Skeletal muscle satellite cell (primary cell): ENCODE results near the gene CCDC27.

Experiments
- H3K27me3 ChIP-seq: 2 replicates; pipeline ENCODE4 v1.7.0; 2013; ENCODE audit warnings: low read length; ENCODE audit not compliant: control insufficient read depth, insufficient read depth
- H3K36me3 ChIP-seq: 2 replicates; pipeline ENCODE4 v1.7.0; 2013; ENCODE audit warnings: mild to moderate bottlenecking, control low read depth, low read length; ENCODE audit not compliant: insufficient read depth
- H3K4me1 ChIP-seq: 2 replicates; pipeline ENCODE4 v1.7.0; 2013; ENCODE audit warnings: low read length; ENCODE audit not compliant: control insufficient read depth, insufficient read depth
- H3K4me2 ChIP-seq: 2 replicates; pipeline ENCODE4 v1.7.0; 2013; ENCODE audit warnings: mild to moderate bottlenecking, low read length
- H3K4me3 ChIP-seq: 2 replicates; pipeline ENCODE4 v1.7.0; 2013; ENCODE audit warnings: low read length
- H3K9ac ChIP-seq: 2 replicates; pipeline ENCODE4 v1.7.0; 2013; ENCODE audit warnings: mild to moderate bottlenecking, low read depth, low read length, moderate library complexity
- H3K9me3 ChIP-seq: replicated peaks from 2 replicates; pipeline ENCODE4 v1.7.0; 2013; ENCODE audit warnings: mild to moderate bottlenecking, control low read depth, low read length

CCDC27 gene

DNA sequence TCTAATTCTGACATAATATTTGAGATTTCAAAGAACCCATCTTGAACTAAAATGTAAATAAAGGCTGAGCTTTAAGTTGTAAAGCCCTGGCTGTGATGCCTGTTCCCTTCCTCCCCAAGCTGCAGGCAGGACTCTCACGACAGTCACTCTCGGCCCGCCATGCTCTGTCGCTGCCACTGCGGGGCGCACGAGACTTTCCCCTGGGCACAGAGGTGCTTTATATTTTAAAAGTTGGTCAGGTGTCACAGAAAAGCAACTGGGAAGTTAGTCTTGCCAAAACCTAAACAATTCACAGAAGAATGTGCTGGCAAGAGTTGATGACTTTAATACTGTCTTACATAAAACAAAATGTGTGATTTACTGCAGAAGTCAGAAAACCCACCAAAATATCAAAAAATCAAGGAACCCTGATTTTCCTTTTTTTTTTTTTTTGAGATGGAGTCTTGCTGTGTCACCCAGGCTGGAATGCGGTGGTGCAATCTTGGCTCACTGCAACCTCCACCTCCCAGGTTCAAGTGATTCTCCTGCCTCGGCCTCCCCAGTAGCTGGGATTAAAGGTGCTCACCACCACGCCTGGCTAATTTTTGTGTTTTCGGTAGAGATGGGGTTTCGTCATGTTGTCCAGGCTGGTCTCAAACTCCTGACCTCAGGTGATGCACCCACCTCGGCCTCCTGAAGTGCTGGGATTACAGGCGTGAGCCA lies 33.4 kb downstream of the CCDC27 start:
- Histone ChIP-seq H3K9ac (no peak overlapping the region), H3K36me3 (peaks cover 51% of the 10 kb centered on the region), H3K9me3 (no peaks in the 10 kb centered on the region), H3K4me2 (no peak overlapping the region), H3K4me3 (no peak overlapping the region), H3K4me1 (no peaks in the 10 kb centered on the region), H3K27me3 (no peaks in the 10 kb centered on the region)

DNA sequence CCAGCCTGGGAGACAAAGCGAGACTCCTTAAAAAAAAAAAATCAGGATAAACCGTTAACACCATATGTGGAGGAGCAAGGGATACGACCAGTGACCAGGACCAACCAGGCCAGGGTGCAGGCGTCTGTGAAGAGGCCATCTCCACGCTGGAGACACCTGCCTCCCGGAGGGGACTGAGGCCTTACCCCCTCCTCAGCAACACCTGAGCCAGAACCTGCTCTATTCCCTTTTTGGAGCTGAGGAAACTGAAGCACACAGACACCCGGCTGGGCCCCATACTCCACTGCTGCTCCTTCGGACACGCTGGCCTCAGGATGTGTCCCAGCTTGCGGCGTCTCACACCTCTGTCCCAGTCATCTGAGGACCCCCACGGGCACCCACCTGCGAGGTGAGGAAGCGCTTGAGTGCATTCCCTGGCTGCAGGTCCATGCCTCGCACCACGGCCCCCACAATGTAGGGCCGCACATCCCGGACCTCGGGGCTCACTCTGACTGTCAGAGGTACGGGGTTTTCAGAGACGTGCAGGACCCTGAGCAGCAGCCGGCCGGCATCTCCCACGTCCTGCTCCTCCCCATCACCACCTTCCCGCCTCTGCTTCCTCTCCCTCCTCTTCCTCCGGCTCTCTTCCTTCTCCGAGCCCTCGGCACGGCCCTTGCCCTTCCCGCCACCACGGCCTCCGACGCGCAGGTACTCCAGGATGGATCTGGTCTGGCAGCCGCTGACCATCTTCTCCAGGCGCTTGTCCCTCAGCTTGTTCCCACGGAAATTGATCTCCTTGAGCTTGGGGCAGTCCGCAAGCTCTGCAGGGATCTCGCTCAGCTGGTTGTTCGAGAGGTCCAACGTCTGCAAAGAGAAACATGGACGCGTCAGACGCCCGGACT lies 34.5 kb downstream of the CCDC27 start:
- Histone ChIP-seq H3K9ac (no peak overlapping the region), H3K27me3 (no peaks in the 10 kb centered on the region), H3K4me1 (no peaks in the 10 kb centered on the region), H3K36me3 (peaks cover 42% of the 10 kb centered on the region), H3K9me3 (no peaks in the 10 kb centered on the region), H3K4me3 (no peak overlapping the region), H3K4me2 (no peak overlapping the region)

DNA sequence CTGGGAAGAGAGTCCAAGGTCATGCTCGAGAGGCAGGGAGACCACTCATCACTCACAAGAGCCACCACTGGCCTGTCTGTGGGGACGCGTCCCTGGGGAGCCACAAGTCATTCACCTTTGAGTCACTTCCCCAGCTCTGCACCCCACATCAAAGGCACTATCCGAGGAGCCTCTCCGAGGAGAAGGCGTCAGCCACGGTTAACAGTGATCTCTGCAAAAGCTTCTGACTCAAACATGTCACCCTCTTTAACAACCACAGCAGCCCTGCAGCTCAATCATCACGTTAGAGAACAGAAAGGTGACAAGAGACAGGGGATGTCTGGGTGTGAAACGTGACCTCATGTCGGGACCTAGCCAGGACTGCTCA lies 35.1 kb downstream of the CCDC27 start:
- H3K9ac ChIP-seq, result no peak overlapping the region
- peaks cover 41% of the 10 kb centered on the region for H3K36me3 ChIP-seq
- no peaks in the 10 kb centered on the region for H3K4me1 ChIP-seq
- no peaks in the 10 kb centered on the region for H3K27me3 ChIP-seq
- no peak overlapping the region for H3K4me3 ChIP-seq
- no peak overlapping the region for H3K4me2 ChIP-seq
- no peaks in the 10 kb centered on the region for H3K9me3 ChIP-seq

DNA sequence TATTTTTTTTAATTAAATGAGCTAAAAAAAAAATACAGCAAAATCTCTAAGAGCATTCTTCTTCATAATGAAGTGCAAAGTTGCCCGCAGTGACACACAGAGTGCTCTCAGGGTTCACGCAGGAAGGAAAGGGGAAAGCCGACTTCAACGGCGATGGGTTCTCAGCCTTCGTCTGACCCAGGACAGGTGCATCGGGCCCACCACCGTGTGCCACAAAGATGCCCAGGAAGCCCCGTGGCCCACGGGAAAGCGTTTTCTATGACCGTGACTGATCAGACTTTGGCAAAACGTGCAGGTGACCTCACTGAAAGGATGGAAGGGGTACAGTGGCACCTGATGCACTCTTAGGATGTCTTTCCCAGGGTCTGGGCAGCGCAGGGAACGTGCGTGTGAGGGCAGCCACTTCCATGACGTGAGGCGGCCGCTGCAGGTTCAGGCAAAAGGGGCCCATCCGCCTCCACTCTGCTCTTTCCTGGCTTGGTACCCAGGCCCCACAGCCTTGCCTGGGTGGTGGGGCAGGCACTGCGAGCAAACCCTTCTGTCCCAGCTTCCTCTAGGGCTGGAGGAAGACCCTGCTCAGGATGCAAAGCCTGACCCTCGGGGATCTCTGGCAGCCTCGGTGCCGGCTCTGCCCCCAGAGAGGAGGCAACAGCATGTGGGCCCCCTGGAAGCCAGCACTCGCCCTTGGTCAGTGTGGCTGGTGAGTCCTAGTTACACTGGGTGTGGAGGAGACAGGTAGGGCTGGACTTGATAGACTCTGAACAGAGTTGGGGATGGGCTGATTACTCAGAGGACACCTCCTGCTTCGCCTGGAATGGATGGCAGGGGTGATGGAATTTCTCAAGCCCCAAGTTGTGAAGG lies 35.7 kb downstream of the CCDC27 start:
- H3K27me3 ChIP-seq, result no peaks in the 10 kb centered on the region
- no peaks in the 10 kb centered on the region for H3K9me3 ChIP-seq
- peaks cover 35% of the 10 kb centered on the region for H3K36me3 ChIP-seq
- H3K4me1 ChIP-seq, result no peaks in the 10 kb centered on the region
- H3K4me2 ChIP-seq, result no peak overlapping the region
- no peak overlapping the region for H3K4me3 ChIP-seq
- H3K9ac ChIP-seq, result no peak overlapping the region

DNA sequence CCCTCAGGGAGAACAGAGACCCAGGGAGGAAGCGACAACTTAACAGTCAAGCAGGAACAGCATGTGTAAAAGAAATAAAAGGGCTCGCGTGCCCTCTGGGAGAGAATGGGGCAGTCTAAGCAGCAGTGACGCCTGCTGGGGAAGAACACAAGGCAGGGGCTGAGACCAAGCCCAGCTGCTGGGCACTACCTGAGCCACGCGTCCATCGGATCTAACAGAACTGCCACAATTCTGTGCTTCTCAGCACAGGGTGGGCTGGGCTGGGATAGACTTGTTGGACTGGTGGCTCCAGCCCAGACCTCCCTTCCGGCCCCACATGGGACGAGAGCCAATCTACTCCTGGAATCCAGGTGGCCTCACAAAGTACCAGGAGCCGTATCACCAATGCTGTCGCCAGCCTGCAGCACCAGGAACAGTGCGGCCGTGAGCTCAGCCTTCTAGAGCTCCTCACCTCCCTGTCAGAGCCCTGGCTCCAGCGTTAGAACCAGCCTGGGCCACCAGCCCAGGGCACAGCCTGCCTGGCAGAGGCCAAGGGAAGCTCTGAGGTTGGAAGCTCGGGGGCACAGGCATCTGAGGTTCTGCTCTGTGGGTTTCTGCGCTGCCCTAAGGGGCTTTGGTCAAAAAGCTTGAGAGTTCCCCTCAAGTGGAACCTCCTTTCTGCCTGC lies 36.6 kb downstream of the CCDC27 start:
- Histone ChIP-seq H3K4me2 (no peak overlapping the region), H3K36me3 (peaks cover 29% of the 10 kb centered on the region), H3K27me3 (no peaks in the 10 kb centered on the region), H3K9ac (no peak overlapping the region), H3K4me1 (peaks cover 6% of the 10 kb centered on the region), H3K9me3 (no peaks in the 10 kb centered on the region), H3K4me3 (no peak overlapping the region)

DNA sequence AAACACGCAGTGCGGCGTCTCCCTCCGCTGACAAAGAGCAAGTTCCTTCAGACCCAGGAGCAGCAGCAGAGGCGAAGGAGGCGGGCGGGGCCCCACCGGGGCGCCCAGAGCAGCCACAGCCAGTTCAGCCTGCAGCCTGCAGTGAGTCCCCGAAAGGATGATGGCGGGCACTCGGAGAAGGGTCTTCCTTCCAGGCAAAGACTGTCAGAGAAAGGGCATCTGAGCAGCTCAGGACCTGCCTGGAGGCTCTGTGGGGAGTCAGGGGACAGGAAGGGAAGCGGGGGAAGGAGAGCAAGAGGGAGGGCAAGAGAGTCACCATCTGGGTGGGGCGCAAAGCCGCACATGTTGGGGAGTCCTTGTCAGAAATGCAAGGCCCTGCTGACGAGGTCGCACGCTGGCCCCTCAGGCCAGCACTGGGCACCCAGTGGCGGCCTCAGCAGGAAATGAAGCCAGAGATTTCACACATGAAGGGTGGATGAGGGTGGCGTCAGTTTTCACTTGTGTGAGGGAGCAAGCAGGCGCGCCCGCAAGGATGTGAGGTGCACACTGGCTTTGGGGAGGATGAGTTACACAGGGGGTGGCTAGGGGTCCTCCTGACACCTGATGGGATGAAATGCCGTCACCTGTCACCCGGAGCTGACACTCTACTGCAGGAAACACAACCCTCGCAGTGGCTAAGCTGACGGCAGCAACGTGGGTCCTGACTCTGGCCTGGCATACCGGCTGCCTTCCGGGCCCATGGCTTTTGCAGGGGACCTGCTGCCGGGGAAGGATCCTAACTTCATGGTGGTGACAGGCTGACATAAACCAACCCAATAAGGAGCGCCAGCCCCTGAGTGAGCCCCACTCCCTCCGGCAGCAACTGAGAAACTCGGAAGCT lies 37.4 kb downstream of the CCDC27 start:
- H3K4me1 ChIP-seq, result peaks cover 6% of the 10 kb centered on the region
- no peaks in the 10 kb centered on the region for H3K9me3 ChIP-seq
- no peaks in the 10 kb centered on the region for H3K27me3 ChIP-seq
- H3K9ac ChIP-seq, result no peak overlapping the region
- H3K4me2 ChIP-seq, result no peak overlapping the region
- peaks cover 23% of the 10 kb centered on the region for H3K36me3 ChIP-seq
- H3K4me3 ChIP-seq, result no peak overlapping the region

DNA sequence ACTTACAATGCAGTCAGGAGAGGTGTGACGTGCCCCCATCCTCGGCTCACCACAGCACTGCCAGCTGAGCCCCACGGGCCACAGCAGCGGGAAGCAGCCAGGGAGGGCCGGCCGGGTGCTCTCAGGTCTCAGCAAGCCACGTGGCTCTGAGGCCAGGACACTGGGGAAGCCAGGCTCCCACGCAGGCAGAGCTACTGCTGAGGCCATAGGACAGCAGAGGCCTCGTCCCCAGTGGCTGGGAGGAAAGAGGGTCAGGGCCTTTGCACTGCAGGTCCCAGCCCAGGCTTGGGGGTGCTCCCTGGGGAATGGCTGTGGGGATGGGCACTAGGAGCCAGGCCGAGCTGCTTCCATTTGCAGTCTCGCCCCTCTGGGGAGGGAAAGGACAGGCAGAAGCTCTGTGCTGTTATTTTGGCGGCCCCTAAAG lies 38.3 kb downstream of the CCDC27 start:
- Histone ChIP-seq H3K27me3 (no peaks in the 10 kb centered on the region), H3K36me3 (peaks cover 15% of the 10 kb centered on the region), H3K4me2 (no peak overlapping the region), H3K9me3 (no peaks in the 10 kb centered on the region), H3K4me3 (no peak overlapping the region), H3K4me1 (peaks cover 13% of the 10 kb centered on the region), H3K9ac (no peak overlapping the region)

DNA sequence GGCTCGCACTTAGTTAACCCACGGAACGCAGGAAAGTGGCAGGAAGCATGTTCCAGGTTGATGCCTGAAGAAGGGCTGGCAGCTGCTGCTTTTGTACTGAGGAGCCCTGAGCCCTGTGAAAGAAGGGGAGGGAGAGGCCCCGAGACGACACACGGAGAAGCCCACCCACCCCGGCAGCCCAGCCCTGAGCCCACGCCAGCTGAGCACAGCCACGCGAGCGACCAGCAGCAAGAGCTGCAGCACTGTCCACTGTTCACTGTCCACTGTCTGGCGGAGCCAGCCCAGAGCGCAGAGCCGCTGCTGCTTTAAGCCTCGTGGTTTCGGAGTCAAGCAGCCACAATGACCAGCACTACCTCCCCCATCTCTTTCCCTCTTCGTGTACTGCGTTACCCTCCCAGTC lies 38.7 kb downstream of the CCDC27 start:
- H3K4me2 ChIP-seq, result no peak overlapping the region
- H3K9ac ChIP-seq, result no peak overlapping the region
- peaks cover 13% of the 10 kb centered on the region for H3K36me3 ChIP-seq
- H3K9me3 ChIP-seq, result no peaks in the 10 kb centered on the region
- peaks cover 13% of the 10 kb centered on the region for H3K4me1 ChIP-seq
- H3K27me3 ChIP-seq, result no peaks in the 10 kb centered on the region
- H3K4me3 ChIP-seq, result no peak overlapping the region

DNA sequence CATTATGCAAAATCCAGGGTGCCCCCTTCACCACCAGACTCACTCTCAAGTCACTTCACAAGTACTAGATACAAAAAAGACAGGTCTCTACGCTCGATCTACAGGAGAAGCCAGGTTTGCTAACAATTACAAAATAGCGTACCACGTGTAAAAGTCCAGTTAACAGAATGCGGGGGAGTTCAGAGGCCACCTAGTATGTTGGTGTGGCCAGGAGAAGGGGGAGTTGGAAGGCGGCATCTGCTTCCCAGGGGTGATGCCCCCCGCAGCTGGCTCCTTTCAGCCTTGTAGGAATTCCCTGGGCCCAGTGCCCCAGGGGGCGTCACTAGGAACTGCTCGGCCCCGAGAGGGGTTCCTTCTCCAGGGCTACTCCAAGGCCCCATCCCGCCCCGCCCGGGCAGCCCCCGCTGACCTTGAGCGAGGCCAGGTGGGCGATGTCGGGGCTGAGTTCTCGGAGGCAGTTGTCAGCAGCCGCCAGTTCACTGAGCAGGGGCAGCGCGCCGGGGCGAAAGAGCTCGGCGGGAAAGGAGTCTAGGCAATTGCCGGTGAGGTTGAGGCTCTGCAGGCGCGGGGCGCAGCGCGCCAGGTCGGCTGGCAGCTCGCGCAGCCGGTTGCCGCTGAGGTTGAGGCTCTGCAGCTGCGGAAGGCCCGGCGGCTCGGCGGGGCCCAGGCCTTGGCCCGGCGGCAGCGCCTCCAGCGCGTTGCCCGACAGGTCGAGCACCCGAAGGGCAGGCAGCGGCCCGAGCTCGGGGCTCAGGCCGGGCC lies 43.4 kb downstream of the CCDC27 start:
- no peaks in the 10 kb centered on the region for H3K27me3 ChIP-seq
- H3K9me3 ChIP-seq, result no peaks in the 10 kb centered on the region
- H3K36me3 ChIP-seq, result peaks cover 3% of the 10 kb centered on the region
- H3K4me1 ChIP-seq, result peaks cover 16% of the 10 kb centered on the region
- H3K9ac ChIP-seq, result peak overlapping the region; percentile 90
- peak overlapping the region; percentile 91 for H3K4me2 ChIP-seq
- H3K4me3 ChIP-seq, result peak overlapping the region; percentile 80
